Measurements from ENCODE around the gene CTIF.

The CTIF gene

GRCh38 chr18:48855422-48856377, 316.9 kb downstream of the CTIF start:
- TF ChIP-seq CTCF (IDR thresholded peaks at IDR 0.05) = no peak
- Mint-ChIP-seq H3K27me3 (ENCODE audit: low read depth, poor library complexity) (peaks cover 3% of the 10 kb centered on the region), H3K4me3 (no peak overlapping the region), H3K4me1 (peaks cover 86% of the 10 kb centered on the region), H3K36me3 (ENCODE audit: low read depth) (peaks cover 31% of the 10 kb centered on the region), H3K9me3 (no peaks in the 10 kb centered on the region), H3K27ac (no peak overlapping the region)
- no peak for DNase-seq

- Mint-ChIP-seq H3K27ac (no peak overlapping the region), H3K9me3 (no peaks in the 10 kb centered on the region), H3K36me3 (ENCODE audit: low read depth) (peaks cover 31% of the 10 kb centered on the region), H3K27me3 (ENCODE audit: low read depth, poor library complexity) (peaks cover 3% of the 10 kb centered on the region), H3K4me1 (peaks cover 87% of the 10 kb centered on the region), H3K4me3 (no peak overlapping the region)
- no peak for TF ChIP-seq CTCF (IDR thresholded peaks at IDR 0.05)
- DNase-seq = no peak
Observed at GRCh38 chr18:48857023-48857694, 318.3 kb downstream of the CTIF start.

DNA sequence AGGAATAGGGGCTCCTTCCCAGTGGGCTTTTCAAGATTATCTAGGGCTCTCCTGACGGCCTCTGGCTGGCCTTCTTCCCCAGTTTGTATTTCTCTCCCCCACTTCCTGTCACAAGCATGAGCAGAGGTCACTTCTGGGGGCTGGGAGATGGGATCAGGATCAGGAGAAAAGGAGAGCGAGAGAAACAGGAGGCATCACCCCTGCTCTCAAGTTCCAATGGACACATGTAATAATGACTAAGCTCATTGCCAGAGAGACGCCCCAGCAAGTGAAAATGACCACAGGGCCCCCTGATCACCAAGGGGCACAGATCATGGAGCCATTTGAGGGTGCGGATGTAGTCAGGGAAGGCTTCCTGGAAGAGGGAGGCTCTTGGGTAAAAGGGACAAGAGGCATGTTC, 319.8 kb downstream of the CTIF start:
- Mint-ChIP-seq H3K27ac (peak overlapping the region; percentile 89), H3K27me3 (ENCODE audit: low read depth, poor library complexity) (peaks cover 3% of the 10 kb centered on the region), H3K4me3 (peak overlapping the region; percentile 34), H3K9me3 (no peaks in the 10 kb centered on the region), H3K36me3 (ENCODE audit: low read depth) (peaks cover 31% of the 10 kb centered on the region), H3K4me1 (peaks cover 87% of the 10 kb centered on the region)
- no peak for DNase-seq
- no peak for TF ChIP-seq CTCF (IDR thresholded peaks at IDR 0.05)

GRCh38 chr18:48859311-48860268, 320.8 kb downstream of the CTIF start:
- no peak for TF ChIP-seq CTCF (IDR thresholded peaks at IDR 0.05)
- peak overlapping the region; percentile 58 for H3K4me3 Mint-ChIP-seq
- H3K27ac Mint-ChIP-seq = peak overlapping the region; percentile 96
- DNase-seq = peak; percentile 67
- peaks cover 80% of the 10 kb centered on the region for H3K4me1 Mint-ChIP-seq
- H3K36me3 Mint-ChIP-seq (ENCODE audit: low read depth) = peaks cover 32% of the 10 kb centered on the region
- peaks cover 3% of the 10 kb centered on the region for H3K27me3 Mint-ChIP-seq (ENCODE audit: low read depth, poor library complexity)
- no peaks in the 10 kb centered on the region for H3K9me3 Mint-ChIP-seq

DNA sequence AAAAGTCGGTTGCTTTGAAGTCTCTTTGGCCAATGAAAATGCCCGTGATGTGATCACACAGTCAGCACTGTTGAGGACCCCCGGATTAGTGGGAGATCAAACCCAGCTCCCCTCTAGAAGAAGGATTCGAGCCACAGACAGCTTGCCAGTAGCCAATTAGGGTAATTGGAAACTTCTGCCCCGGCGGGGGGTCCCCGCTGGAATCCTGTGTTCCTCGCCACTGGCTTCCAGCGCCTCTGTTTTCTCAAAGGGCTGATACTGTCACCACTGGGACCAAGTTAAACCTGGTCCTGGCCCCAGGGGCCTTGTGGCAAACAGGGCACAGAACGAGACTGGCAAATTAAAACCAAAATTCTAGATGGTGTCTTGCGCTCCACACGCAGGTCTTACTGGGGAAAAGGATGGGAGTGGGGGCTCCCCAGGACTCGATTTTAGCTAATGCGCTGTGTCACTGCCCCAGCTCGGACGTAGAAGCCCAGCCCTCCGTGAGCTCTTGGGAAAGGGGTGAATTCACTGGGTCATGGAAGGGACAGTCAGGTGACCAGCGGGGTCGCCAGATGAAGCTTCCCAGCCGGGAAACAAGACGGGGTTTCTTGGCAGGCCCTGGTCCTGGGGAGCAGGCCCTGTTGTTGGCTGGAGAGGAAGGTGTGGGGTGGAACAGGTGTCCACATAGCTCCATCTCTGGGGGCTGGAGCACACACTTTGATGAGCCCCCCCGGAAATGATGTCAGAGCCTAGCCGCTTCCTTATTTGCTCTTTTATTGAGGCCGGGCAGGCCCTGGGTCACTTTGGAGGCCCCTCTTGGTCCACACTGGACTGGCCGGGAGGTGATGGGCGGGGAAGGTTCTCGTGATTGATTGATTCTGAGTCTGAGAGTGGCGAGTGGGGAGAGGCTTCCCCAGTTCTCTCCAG, 321.7 kb downstream of the CTIF start:
- Mint-ChIP-seq H3K27me3 (ENCODE audit: low read depth, poor library complexity) (peaks cover 3% of the 10 kb centered on the region), H3K36me3 (ENCODE audit: low read depth) (peaks cover 33% of the 10 kb centered on the region), H3K27ac (peak overlapping the region; percentile 96), H3K4me1 (peaks cover 73% of the 10 kb centered on the region), H3K4me3 (peak overlapping the region; percentile 58), H3K9me3 (peaks cover 6% of the 10 kb centered on the region)
- peak; percentile 42 for DNase-seq
- no peak for TF ChIP-seq CTCF (IDR thresholded peaks at IDR 0.05)
